RPMI7951 (cell line): Measurements from ENCODE around the gene SMG9. TPM values are rescaled to one million over a fixed set of nuclear protein-coding genes. Genes with fewer than 3 reads are reported as not detected.
"Not testable (repeated sequence)": the region's sequence is repeated elsewhere in the genome, so short reads cannot be mapped to it uniquely, and the experiment has no call there.

Experiments
- DNase-seq: peaks from one replicate; pipeline ENCODE4 v3.0.0-alpha.2; 2012; ENCODE audit warnings: low read depth
- total RNA-seq: library from RNA; depleted of rRNA; stranded (reverse); fragments of >200 nt; shearing (Covaris generic); gene quantifications from 2 replicates; pipeline ENCODE4 v1.2.3, GENCODE V29; 2014; rRNA removed

SMG9 gene
- total RNA-seq, 1 experiment from 2014 or later: 39.3 TPM

GRCh38 chr19:43692877-43693276 lies 61.9 kb downstream of the SMG9 start:
- no peak for DNase-seq

GRCh38 chr19:43692385-43692784 lies 62.4 kb downstream of the SMG9 start:
- DNase-seq: no peak

GRCh38 chr19:43691755-43692154 lies 63.0 kb downstream of the SMG9 start:
- no peak for DNase-seq

- DNase-seq: no peak
Observed at GRCh38 chr19:43690890-43691289, 63.9 kb downstream of the SMG9 start.

- DNase-seq: no peak
Observed at GRCh38 chr19:43690444-43690843, 64.3 kb downstream of the SMG9 start.

- no peak for DNase-seq
Observed at GRCh38 chr19:43688059-43688701, 66.6 kb downstream of the SMG9 start.

- DNase-seq: no peak
Observed at GRCh38 chr19:43687660-43687997, 67.1 kb downstream of the SMG9 start.

GRCh38 chr19:43684326-43684725 lies 70.4 kb downstream of the SMG9 start:
- no peak for DNase-seq

GRCh38 chr19:43683905-43684304 lies 70.9 kb downstream of the SMG9 start:
- DNase-seq: no peak

GRCh38 chr19:43682824-43683661 lies 71.7 kb downstream of the SMG9 start:
- no peak for DNase-seq

- DNase-seq: not testable (repeated sequence)
Observed at GRCh38 chr19:43682269-43682668, 72.5 kb downstream of the SMG9 start.

- no peak for DNase-seq
Observed at GRCh38 chr19:43681821-43682220, 72.9 kb downstream of the SMG9 start.

- no peak for DNase-seq
Observed at GRCh38 chr19:43678512-43679261, 76.1 kb downstream of the SMG9 start.

Other genes starting within 250 kb of the SMG9 start
- 232 and 297 TPM in 2 replicates for gene ETHE1, start 227.8 kb downstream of the SMG9 start, total RNA-seq
- gene ZNF575, start 221.8 kb downstream of the SMG9 start, total RNA-seq: 0.20 TPM in 1 of 2 replicates, not detected in the other
- 36.7 and 42.7 TPM in 2 replicates for gene XRCC1, start 179.4 kb downstream of the SMG9 start, total RNA-seq
- 2.8 and 3.8 TPM in 2 replicates for gene PINLYP, start 179.2 kb downstream of the SMG9 start, total RNA-seq
- gene IRGQ, start 158.8 kb downstream of the SMG9 start, total RNA-seq: 11.9 and 16.4 TPM in 2 replicates
- gene ZNF576, start 158.4 kb downstream of the SMG9 start, total RNA-seq: 13.1 and 18.9 TPM in 2 replicates
- 0.10 and 0.12 TPM in 2 replicates for gene SRRM5, start 142.9 kb downstream of the SMG9 start, total RNA-seq
- gene ZNF428, start 135.3 kb downstream of the SMG9 start, total RNA-seq: 49.5 and 62.6 TPM in 2 replicates
- 2.5 and 3.8 TPM in 2 replicates for gene CADM4, start 115.1 kb downstream of the SMG9 start, total RNA-seq
- 426 and 458 TPM in 2 replicates for gene PLAUR, start 84.8 kb downstream of the SMG9 start, total RNA-seq
- gene IRGC, start 38.9 kb downstream of the SMG9 start, total RNA-seq: not detected in 2 replicates
- 71.6 and 126 TPM in 2 replicates for gene KCNN4, start 26.0 kb upstream of the SMG9 start, total RNA-seq
- 0.24 and 0.59 TPM in 2 replicates for gene LYPD5, start 47.5 kb upstream of the SMG9 start, total RNA-seq
- gene ZNF283, start 72.4 kb upstream of the SMG9 start, total RNA-seq: 8.6 and 9.4 TPM in 2 replicates
- 1.2 and 1.4 TPM in 2 replicates for gene ZNF404, start 129.0 kb upstream of the SMG9 start, total RNA-seq
- 14.3 and 20.1 TPM in 2 replicates for gene ZNF45, start 180.3 kb upstream of the SMG9 start, total RNA-seq
- gene ZNF221, start 196.3 kb upstream of the SMG9 start, total RNA-seq: 5.2 TPM in 2 replicates
- 4.6 and 6.0 TPM in 2 replicates for gene ZNF155, start 229.2 kb upstream of the SMG9 start, total RNA-seq
- gene ZNF230, start 248.0 kb upstream of the SMG9 start, total RNA-seq: 4.8 and 5.0 TPM in 2 replicates